ENCODE data around the gene GPR162.

- TF ChIP-seq REST (IDR thresholded peaks at IDR 0.05; ENCODE audit: insufficient read depth in 1 of 2, low read depth in 2 of 2, low read length in 2 of 2) (no peak), POLR2AphosphoS5 (IDR thresholded peaks at IDR 0.05; ENCODE audit: low read depth, low read length) (no peak)
Measured at GRCh38 chr12:6849427-6849826, 27.8 kb downstream of the GPR162 start.
